HepG2 (cell line): Measurements from ENCODE around the gene CD44. TPM values are rescaled to one million over a fixed set of nuclear protein-coding genes. Genes with fewer than 3 reads are reported as not detected.

Experiments
- ATAC-seq: fragments of 200-7000 bp; cut with Tn5 transposase; 3 replicates; pipeline ENCODE4 v1.9.1; 2020; ENCODE audit warnings: mild to moderate bottlenecking, moderate library complexity
- BruUV-seq: library from RNA; stranded (reverse); fragments of 400-500 nt; replicated peaks from 2 replicates; lab custom pipeline; 2021; lab: Mats Ljungman, UMichigan
- CTCF ChIA-PET: fragments of 300-600 bp; formaldehyde crosslinking; extraction: SDS; loops from one replicate; lab custom pipeline; 2021; ENCODE audit warnings: low total read pairs, inconsistent platforms, low intra/inter-chr PET ratio; lab: Yijun Ruan, JAX
- POLR2A ChIA-PET: fragments of 350-600 bp; sonication (Branson Sonifier 250); formaldehyde crosslinking; loops from one replicate; lab custom pipeline; 2020; ENCODE audit warnings: antibody characterized with exemption, inconsistent platforms; lab: Yijun Ruan, JAX
- DNase-seq: peaks from one replicate; pipeline ENCODE4 v3.0.0-alpha.2; 2015; ENCODE audit warnings: low spot score
- FAIRE-seq: peaks from 3 replicates; lab custom pipeline; 2011; peaks lifted over from hg19 to GRCh38; lab: Jason Lieb, UNC
- H2AFZ ChIP-seq: one replicate; pipeline ENCODE4 v1.6.1; 2011; ENCODE audit warnings: low read length, inconsistent platforms
- H3K27ac ChIP-seq: fragments of 300-600 bp; 3 replicates; pipeline ENCODE4 v1.8.0; 2011; ENCODE audit warnings: mixed run types, mild to moderate bottlenecking, mixed read lengths, low read length, inconsistent platforms; ENCODE audit not compliant: insufficient read depth; ENCODE audit errors: extremely low read length
- H3K27me3 ChIP-seq, 2 experiments: fragments of 200-600 bp in 1 of 2; 2 replicates in 1 of 2; 3 replicates in 1 of 2; pipeline versions ENCODE4 v1.6.0 to v1.8.0; 2011; ENCODE audit warnings: low read length in 2 of 2, mild to moderate bottlenecking in 2 of 2, moderate library complexity in 2 of 2, inconsistent platforms in 1 of 2; ENCODE audit not compliant: insufficient read depth in 2 of 2, control insufficient read depth in 1 of 2
- H3K36me3 ChIP-seq, 2 experiments: fragments of 200-600 bp in 1 of 2; replicated peaks in 1 of 2; 2 replicates in 1 of 2; 3 replicates in 1 of 2; pipeline versions ENCODE4 v1.5.1 to v1.8.0; 2011; ENCODE audit warnings: low read length in 2 of 2, inconsistent platforms in 1 of 2; ENCODE audit not compliant: insufficient read depth in 2 of 2, control insufficient read depth in 1 of 2
- H3K4me1 ChIP-seq: 2 replicates; pipeline ENCODE4 v1.5.1; 2012; ENCODE audit warnings: low read length, inconsistent platforms; ENCODE audit not compliant: insufficient read depth
- H3K4me2 ChIP-seq: 2 replicates; pipeline ENCODE4 v1.6.0; 2011; ENCODE audit warnings: low read depth, low read length, inconsistent platforms
- H3K4me3 ChIP-seq, 3 experiments: fragments of 200-600 bp in 1 of 3; sonication (generic), shearing (Covaris generic) in 1 of 3; replicated peaks in 1 of 3; 2 replicates each; pipeline ENCODE4 v1.5.1; 2011 to 2016; ENCODE audit warnings: low read length in 3 of 3, inconsistent platforms in 2 of 3, low read depth in 2 of 3, mild to moderate bottlenecking in 2 of 3, control low read depth in 1 of 3, mixed read lengths in 1 of 3; ENCODE audit not compliant: insufficient read depth in 1 of 3
- H3K79me2 ChIP-seq: one replicate; pipeline ENCODE4 v1.6.1; 2011; ENCODE audit warnings: low read length, inconsistent platforms; ENCODE audit not compliant: insufficient read depth
- H3K9ac ChIP-seq: 2 replicates; pipeline ENCODE4 v1.6.0; 2011; ENCODE audit warnings: mild to moderate bottlenecking, low read depth, low read length, inconsistent platforms; ENCODE audit not compliant: insufficient read depth
- H3K9me3 ChIP-seq: 2 replicates; pipeline ENCODE4 v1.5.1; 2012; ENCODE audit warnings: mild to moderate bottlenecking, low read length
- H4K20me1 ChIP-seq: 2 replicates; pipeline ENCODE4 v1.6.0; 2011; ENCODE audit warnings: inconsistent platforms, mild to moderate bottlenecking, low read length, moderate library complexity; ENCODE audit not compliant: insufficient read depth
- DMAP1 ChIP-seq: IDR thresholded peaks from 2 replicates; pipeline ENCODE4 v1.6.1; 2016
- GTF3A ChIP-seq: sonication (generic); formaldehyde crosslinking; conservative IDR thresholded peaks from 2 replicates; pipeline ENCODE4 v1.4.0; 2020; ENCODE audit warnings: mild to moderate bottlenecking, missing genetic modification reagents
- HNF4G ChIP-seq, 2 experiments: sonication (generic) in 1 of 2; formaldehyde crosslinking in 1 of 2; IDR thresholded peaks; 2 replicates each; pipeline versions ENCODE4 v1.4.0 to v1.6.1; 2011 to 2020; ENCODE audit warnings: borderline replicate concordance in 2 of 2, low read depth in 2 of 2, mild to moderate bottlenecking in 2 of 2, low read length in 1 of 2, missing genetic modification reagents in 1 of 2, moderate library complexity in 1 of 2
- MTA3 ChIP-seq: sonication (generic); formaldehyde crosslinking; IDR thresholded peaks from 2 replicates; pipeline ENCODE4 v1.4.0; 2020; ENCODE audit warnings: missing genetic modification reagents
- STAT6 ChIP-seq: sonication (generic); formaldehyde crosslinking; IDR thresholded peaks from 2 replicates; pipeline ENCODE4 v1.4.0; 2020; ENCODE audit warnings: missing genetic modification reagents, mild to moderate bottlenecking, borderline replicate concordance
- ZBTB20 ChIP-seq: sonication (generic); formaldehyde crosslinking; IDR thresholded peaks from 2 replicates; pipeline ENCODE4 v1.8.1; 2023; ENCODE audit warnings: missing genetic modification reagents, low read depth, mild to moderate bottlenecking, borderline replicate concordance
- ZFP36 ChIP-seq: fragments of 150-350 bp; IDR thresholded peaks from 2 replicates; pipeline ENCODE4 v1.6.1; 2018; ENCODE audit warnings: borderline replicate concordance, low read length, low read depth; ENCODE audit not compliant: partially characterized antibody
- ZNF17 ChIP-seq: sonication (generic); formaldehyde crosslinking; IDR thresholded peaks from 2 replicates; pipeline ENCODE4 v1.5.0; 2020; ENCODE audit warnings: mild to moderate bottlenecking, missing genetic modification reagents
- ZNF234 ChIP-seq: sonication (generic); formaldehyde crosslinking; conservative IDR thresholded peaks from 2 replicates; pipeline ENCODE4 v1.5.1; 2020; ENCODE audit warnings: mild to moderate bottlenecking, missing genetic modification reagents
- ZNF407 ChIP-seq: sonication (generic); formaldehyde crosslinking; IDR thresholded peaks from one replicate; pipeline ENCODE4 v1.5.1; 2020; ENCODE audit warnings: mild to moderate bottlenecking, missing genetic modification reagents; ENCODE audit errors: not compliant biosample characterization
- ZNF589 ChIP-seq: sonication (generic); formaldehyde crosslinking; conservative IDR thresholded peaks from 2 replicates; pipeline ENCODE4 v1.8.0; 2022; ENCODE audit warnings: mild to moderate bottlenecking, moderate library complexity, missing genetic modification reagents
- ZSCAN31 ChIP-seq: sonication (generic); formaldehyde crosslinking; IDR thresholded peaks from 2 replicates; pipeline ENCODE4 v1.5.0; 2020; ENCODE audit warnings: low read depth, mild to moderate bottlenecking, missing genetic modification reagents
- WGBS: methylation state at CpG from one replicate; pipeline ENCODE4 v1.1.6; 2017; ENCODE audit warnings: low lambda C conversion rate; 5-methylcytosine and 5-hydroxymethylcytosine counted together
- in situ Hi-C: cut with HindIII; loops from 2 replicates; pipeline ENCODE4 v1.10.0; 2017; ENCODE audit warnings: low pct_unique_long_range_greater_than_20kb; ENCODE audit not compliant: extremely low pct_ligation_motif_present
- intact Hi-C: fragments of 100-400 bp; cut with micrococcal nuclease; formaldehyde crosslinking; loops from one replicate; pipeline ENCODE4 v1.10.0; 2022; ENCODE audit not compliant: unreplicated experiment
- polyA plus RNA-seq, 8 experiments: library from polyadenylated mRNA; depleted of rRNA in 3 of 8; stranded (reverse) in 7 of 8; unstranded in 1 of 8; fragments of >200 nt; fragmentation: Illumina TruSeq in 4 of 8; extraction: Trizol in 4 of 8; gene quantifications; 2 replicates each; pipeline versions ENCODE4 v1.2.1 to v1.2.3, GENCODE V29; 2011 to 2016; ENCODE audit warnings: low read depth in 4 of 8, missing spikeins in 1 of 8, mixed read lengths in 1 of 8; ENCODE audit not compliant: insufficient read depth in 1 of 8
- total RNA-seq, 5 experiments: library from RNA; depleted of rRNA; stranded (reverse); fragments of >200 nt; fragmentation: Illumina TruSeq; extraction: Trizol; gene quantifications; 2 replicates each; pipeline ENCODE4 v1.2.3, GENCODE V29; 2016; ENCODE audit warnings: low read depth in 1 of 5

The CD44 gene
- total and polyA plus RNA-seq, 2 of the 13 experiments (the other 11 are each of a cell fraction or from before 2014, with no cell fraction given) = 0.02 to 0.11 TPM

- no peak for TF ChIP-seq GTF3A
- no peak for TF ChIP-seq ZBTB20 (CRISPR knock-in tag)
- TF ChIP-seq ZNF234 (CRISPR knock-in tag) = no peak
- no peak for TF ChIP-seq DMAP1 (CRISPR knock-in tag)
These were observed 14.3 kb downstream of the CD44 start (continued) for GRCh38 chr11:35153280-35153679.

- Histone ChIP-seq H3K27me3 (peaks cover 0 to 3% of the 10 kb centered on the region in 2 experiments; a peak in 1 of 5 replicates), H3K9ac (no peak overlapping the region), H3K4me2 (no peak overlapping the region), H2AFZ (no peak overlapping the region), H3K79me2 (no peaks in the 10 kb centered on the region), H3K36me3 (no peaks in the 10 kb centered on the region), H3K27ac (no peak overlapping the region), H3K4me3 (no peak overlapping the region), H3K9me3 (no peaks in the 10 kb centered on the region), H3K4me1 (no peaks in the 10 kb centered on the region), H4K20me1 (no peaks in the 10 kb centered on the region)
- 0% methylated on average over 1 of the region's 1 CpG for WGBS
- ChIA-PET CTCF (no interaction called here), POLR2A (no interaction called here)
- in situ Hi-C loops = no loop called here
- ATAC-seq = no peak
- BruUV-seq = no TSS peak
- intact Hi-C loops = no loop called here
- DNase-seq = no peak
- no peak for FAIRE-seq
- TF ChIP-seq HNF4G (IDR thresholded peaks at IDR 0.05; ENCODE audit: borderline replicate concordance, low read depth, low read length) (no peak), HNF4G (CRISPR knock-in tag; IDR thresholded peaks at IDR 0.05; ENCODE audit: borderline replicate concordance, low read depth) (no peak), ZFP36 (no peak), ZNF17 (CRISPR knock-in tag) (no peak), ZNF589 (no peak), ZSCAN31 (CRISPR knock-in tag) (no peak), ZNF407 (CRISPR knock-in tag) (no peak), STAT6 (CRISPR knock-in tag) (no peak), MTA3 (CRISPR knock-in tag) (no peak)
These were observed 16.0 kb downstream of the CD44 start for GRCh38 chr11:35154952-35155351.
